ENCODE data around the gene INPP5A.

- TF ChIP-seq, protein P1, sequence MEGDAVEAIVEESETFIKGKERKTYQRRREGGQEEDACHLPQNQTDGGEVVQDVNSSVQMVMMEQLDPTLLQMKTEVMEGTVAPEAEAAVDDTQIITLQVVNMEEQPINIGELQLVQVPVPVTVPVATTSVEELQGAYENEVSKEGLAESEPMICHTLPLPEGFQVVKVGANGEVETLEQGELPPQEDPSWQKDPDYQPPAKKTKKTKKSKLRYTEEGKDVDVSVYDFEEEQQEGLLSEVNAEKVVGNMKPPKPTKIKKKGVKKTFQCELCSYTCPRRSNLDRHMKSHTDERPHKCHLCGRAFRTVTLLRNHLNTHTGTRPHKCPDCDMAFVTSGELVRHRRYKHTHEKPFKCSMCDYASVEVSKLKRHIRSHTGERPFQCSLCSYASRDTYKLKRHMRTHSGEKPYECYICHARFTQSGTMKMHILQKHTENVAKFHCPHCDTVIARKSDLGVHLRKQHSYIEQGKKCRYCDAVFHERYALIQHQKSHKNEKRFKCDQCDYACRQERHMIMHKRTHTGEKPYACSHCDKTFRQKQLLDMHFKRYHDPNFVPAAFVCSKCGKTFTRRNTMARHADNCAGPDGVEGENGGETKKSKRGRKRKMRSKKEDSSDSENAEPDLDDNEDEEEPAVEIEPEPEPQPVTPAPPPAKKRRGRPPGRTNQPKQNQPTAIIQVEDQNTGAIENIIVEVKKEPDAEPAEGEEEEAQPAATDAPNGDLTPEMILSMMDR (IDR thresholded peaks at IDR 0.05; ENCODE audit: low read depth, low read length, poor library complexity, severe bottlenecking): no peak
- TF ChIP-seq EZH2phosphoT487 (IDR thresholded peaks at IDR 0.05; ENCODE audit: borderline replicate concordance, low read length): no peak
Observed at GRCh38 chr10:132565516-132566209, 28.1 kb downstream of the INPP5A start.

Data from DOHH2 (cell line).